Glomerular visceral epithelial cell (primary cell): ENCODE data around the gene ZNF324B.
"Not testable (repeated sequence)": the region's sequence is repeated elsewhere in the genome, so short reads cannot be mapped to it uniquely, and the experiment has no call there.

Source experiments
- DNase-seq: peaks from one replicate; pipeline ENCODE4 v3.0.0-alpha.2; 2016; ENCODE audit errors: extremely low spot score

Gene ZNF324B

DNA sequence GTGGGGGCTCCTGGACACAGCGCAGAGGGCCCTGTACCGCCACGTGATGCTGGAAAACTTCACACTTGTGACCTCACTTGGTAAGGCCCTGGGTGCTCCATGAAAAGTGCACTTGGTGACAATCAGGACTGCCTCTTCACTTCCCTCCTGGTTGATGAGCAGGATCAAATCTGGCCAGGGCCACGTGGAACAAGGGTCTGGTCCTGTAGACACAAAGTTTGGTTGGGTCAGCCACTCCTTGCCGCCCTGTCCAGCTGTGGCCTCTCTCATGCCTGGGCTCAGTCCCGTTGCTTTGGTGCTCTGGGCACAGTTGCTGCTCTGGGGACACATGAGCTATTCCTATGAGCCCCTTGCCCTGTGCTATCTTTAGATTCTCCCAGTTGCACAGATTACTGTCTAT is 2.3 kb downstream of the ZNF324B start:
- DNase-seq, result no peak

GRCh38 chr19:58455306-58455705 is 3.9 kb downstream of the ZNF324B start:
- DNase-seq, result no peak

DNA sequence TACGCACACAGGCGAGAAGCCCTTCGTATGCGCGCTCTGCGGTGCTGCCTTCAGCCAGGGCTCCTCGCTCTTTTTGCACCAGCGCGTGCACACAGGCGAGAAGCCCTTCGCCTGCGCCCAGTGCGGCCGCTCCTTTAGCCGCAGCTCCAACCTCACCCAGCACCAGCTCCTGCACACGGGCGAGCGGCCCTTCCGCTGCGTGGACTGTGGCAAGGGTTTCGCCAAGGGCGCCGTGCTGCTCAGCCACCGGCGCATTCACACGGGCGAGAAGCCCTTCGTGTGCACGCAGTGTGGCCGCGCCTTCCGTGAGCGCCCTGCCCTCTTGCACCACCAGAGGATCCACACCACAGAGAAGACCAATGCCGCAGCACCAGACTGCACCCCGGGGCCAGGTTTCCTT is 4.7 kb downstream of the ZNF324B start:
- DNase-seq, result no peak

- DNase-seq, result no peak
Observed at GRCh38 chr19:58460039-58460438, 8.6 kb downstream of the ZNF324B start.

- no peak for DNase-seq
Observed at GRCh38 chr19:58466089-58466759, 14.8 kb downstream of the ZNF324B start.

- DNase-seq, result peak; percentile 95
Observed at GRCh38 chr19:58466760-58467589, 15.6 kb downstream of the ZNF324B start, which contains the start of gene ZNF324. Gene ZNF324 (plus strand): TSS chr19:58467080. CDS start chr19:58469186, 2,106 bp downstream.

GRCh38 chr19:58468216-58468839 is 16.9 kb downstream of the ZNF324B start:
- no peak for DNase-seq

DNA sequence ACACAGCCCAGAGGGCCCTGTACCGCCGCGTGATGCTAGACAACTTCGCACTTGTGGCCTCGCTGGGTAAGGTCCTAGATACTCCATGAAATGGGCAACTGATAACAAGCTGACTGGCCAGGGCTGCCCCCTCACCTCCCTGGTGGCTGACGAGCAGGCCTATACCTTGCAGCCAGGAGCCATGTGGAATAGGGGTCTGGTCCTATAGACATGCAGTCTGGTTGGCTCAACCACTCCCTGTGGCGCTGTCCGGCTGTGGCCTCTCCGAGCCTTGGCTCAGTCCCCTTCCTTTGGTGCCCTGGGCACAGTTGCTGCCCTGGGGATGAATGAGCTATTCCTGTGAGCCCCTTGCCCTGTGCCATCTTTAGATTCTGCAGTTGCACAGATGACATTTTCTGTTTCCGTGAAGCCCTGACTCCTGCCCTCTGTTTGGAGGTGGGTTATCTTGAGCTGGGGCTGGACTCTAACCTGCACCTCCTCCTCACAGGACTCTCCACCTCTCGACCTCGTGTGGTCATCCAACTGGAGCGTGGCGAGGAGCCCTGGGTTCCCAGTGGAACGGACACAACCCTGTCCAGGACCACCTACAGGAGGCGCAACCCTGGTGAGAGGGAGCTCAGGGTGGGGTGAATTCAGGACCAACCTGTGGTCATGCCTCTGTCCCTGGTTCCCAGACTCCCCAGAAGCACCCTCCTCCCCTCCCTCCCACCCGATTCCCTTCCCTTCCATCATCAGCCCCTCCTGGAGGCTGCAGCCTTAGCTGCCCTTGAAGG is 18.0 kb downstream of the ZNF324B start:
- no peak for DNase-seq

- not testable (repeated sequence) for DNase-seq
Observed at GRCh38 chr19:58470837-58471543, 19.6 kb downstream of the ZNF324B start.

DNA sequence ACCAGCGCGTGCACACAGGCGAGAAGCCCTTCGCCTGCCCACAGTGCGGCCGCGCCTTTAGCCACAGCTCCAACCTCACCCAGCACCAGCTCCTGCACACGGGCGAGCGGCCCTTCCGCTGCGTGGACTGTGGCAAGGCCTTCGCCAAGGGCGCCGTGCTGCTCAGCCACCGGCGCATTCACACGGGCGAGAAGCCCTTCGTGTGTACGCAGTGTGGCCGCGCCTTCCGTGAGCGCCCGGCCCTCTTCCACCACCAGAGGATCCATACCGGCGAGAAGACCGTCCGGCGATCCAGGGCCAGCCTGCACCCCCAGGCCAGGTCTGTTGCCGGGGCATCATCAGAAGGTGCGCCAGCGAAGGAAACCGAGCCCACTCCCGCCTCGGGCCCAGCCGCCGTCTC is 20.3 kb downstream of the ZNF324B start:
- no peak for DNase-seq

DNA sequence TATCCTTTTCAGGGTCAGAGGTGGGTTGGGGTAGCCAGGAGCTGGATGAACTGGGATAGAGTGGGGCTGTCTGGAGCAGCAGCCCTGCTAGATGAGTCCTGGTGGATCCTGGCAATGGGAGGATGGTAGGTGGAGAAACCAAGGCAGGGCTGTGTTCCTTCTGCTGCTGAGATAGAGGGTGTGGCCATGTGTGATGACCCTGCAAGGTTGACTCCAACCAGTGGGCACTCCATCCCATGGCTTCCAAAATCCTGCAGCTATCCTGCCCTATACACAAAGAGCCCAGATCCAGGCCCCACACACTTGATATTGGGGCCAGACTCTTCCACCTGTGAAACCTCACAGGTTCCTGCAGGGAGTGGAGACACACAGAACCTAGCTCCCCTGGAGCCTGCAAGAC is 22.4 kb downstream of the ZNF324B start:
- no peak for DNase-seq

GRCh38 chr19:58474291-58474996 is 23.0 kb downstream of the ZNF324B start:
- DNase-seq, result peak; percentile 51

DNA sequence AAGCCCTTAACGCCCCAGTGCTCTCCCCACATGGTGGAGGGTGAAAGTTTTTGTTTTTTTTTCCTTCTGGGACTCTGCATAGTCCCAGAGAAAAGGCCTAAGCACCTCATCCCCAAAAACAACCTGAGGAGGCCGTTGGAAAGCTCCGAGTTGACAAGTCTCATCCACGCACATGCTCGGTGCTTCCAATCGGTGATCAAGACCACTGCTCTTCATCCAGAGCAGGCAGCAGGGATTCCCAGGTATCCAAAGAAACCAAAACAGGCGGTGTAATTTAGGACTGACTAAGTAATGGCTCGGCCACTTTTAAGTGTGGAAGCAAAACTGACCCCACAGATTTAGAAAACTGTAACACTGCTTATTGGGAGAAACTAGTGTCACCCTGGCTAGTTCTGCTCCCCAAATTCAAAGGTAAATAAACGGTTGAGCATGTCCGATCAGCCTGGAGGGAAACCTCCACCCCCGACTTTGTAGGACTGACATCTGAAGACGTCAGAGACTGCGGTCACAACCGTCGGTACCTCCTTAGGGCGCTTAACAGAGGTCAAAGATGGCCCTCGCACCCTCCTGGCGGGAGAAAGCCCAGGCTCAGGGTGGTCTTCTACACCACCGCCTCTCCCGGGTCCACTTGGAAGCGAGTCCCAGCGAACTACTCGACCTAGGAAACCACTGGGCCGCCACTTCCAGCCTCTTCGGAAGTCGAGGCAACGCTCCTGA is 23.7 kb downstream of the ZNF324B start:
- no peak for DNase-seq

DNA sequence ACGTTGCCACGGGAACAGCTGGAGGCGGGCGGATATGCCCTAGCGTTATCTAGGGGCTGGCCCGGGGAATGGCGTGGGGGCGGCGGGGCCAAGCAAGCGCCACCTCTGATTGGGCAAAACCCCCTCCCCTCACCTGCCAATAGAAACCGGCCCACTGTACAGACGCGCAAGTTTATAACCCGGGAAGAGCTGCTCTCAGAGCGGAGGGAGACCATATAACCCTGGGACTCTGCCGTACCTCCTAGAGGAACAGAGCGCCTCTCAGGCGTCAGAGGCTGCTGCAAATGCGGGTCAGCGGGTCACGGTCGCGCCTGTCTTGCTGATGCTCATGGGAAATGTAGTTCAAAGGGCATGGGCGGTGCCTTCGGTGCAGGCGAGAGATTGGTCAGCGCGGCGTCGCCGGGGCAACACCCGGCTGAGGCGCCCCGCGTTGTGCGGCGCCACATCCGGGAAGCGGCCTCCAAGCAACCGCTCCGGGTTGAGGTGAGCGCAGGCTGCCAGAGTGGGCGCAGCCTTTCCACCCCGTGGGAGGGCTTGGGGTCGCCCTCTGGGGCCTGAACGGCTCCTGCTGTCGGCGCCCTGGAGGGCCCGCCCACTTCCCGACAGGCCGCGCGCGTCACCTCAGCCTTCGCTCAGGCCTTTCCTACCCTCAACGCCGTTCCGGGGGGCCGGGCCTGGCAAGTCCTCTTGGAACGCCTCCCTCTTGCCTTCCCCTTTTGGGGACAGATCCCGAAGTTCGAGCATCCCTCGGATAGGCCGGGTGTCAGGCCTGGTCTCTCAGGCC is 24.5 kb downstream of the ZNF324B start, which contains the start of gene ZNF446:
TSS of gene ZNF446 (plus strand) at position 639 of the 784 bp plus-strand sequence. CDS start 867 bp downstream, outside the sequence.
- peak; percentile 94 for DNase-seq

DNA sequence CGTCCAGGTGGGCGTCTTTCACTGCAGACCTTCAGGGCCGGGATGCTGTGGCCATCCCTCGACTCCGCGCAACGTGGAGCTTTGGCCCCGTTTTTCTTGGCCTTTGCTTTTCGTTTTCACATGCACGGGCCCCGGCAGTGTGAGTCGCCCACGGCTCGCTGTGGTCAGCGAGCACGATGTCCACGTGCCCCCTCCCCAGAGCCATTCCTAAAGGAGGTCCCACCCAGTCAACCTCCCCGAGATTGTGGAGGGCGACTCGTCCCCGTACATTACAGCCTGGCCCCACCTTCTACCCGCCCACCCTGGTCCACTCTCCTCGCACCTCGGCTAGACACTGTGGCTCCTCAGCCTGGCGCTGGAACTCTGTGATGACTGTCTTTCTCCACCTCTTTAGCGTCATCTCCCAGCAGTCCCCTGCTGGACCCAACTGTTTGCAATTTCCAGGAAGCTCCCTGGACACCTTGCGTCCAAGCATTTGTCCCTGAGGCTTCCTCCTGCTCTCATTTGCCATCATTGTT is 25.1 kb downstream of the ZNF324B start:
- no peak for DNase-seq

- no peak for DNase-seq
Observed at GRCh38 chr19:58477130-58477529, 25.7 kb downstream of the ZNF324B start.

DNA sequence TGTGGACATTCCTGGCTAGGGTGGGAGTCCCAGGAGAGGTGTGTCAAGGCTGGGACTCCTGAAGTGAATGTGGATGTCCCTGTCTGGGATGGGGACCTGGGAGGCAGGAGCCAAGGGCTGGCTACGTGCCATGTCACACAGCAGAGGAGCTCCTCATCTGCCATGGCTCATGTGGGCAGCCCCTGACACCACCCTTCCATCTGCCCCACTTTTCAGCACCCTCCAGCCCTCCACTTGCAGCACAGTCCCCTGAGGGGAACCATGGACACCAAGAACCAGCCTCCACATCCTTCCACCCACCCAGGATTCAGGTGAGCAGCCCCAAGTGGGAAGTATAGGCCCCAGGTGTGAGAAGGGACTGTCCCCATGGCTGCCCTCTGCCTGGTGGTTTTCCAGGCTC is 26.4 kb downstream of the ZNF324B start:
- DNase-seq, result no peak

GRCh38 chr19:58479303-58479702 is 27.9 kb downstream of the ZNF324B start:
- DNase-seq, result no peak
